Right ventricle myocardium inferior (tissue), 1 donor: ENCODE results near the gene DCAF11. TPM values are rescaled to one million over a fixed set of nuclear protein-coding genes. Genes with fewer than 3 reads are reported as not detected.
A peak's percentile ranks its signal among the peaks of the same experiment; 100 is the strongest.
"Not testable (repeated sequence)": the region's sequence is repeated elsewhere in the genome, so short reads cannot be mapped to it uniquely, and the experiment has no call there.

ENCODE experiments used
- ATAC-seq: fragments of 200-7000 bp; cut with Tn5 transposase; one replicate; pipeline ENCODE4 v1.9.1; 2020; ENCODE audit warnings: mild to moderate bottlenecking, moderate library complexity
- DNase-seq: peaks from one replicate; pipeline ENCODE4 v3.0.0; 2021; ENCODE audit errors: missing footprints
- intact Hi-C: fragments of 100-400 bp; cut with DNase I; formaldehyde crosslinking; loops from one replicate; pipeline ENCODE4 v1.11.0; 2022
- total RNA-seq: library from RNA; stranded (reverse); fragmentation: NEBNext Ultra II Directional; extraction: Animal tissue kit (Norgen Biotek cat#: 25700); gene quantifications from one replicate; pipeline ENCODE4 v1.2.1, GENCODE V29; 2021
- donor health status: DM: no; HTN: yes; CAD: no; lungs with severe emphysema.

Gene DCAF11
- total RNA-seq, 1 donor from 2014 or later: 84.7 TPM

GRCh38 chr14:24093901-24094840, 20.4 kb upstream of the DCAF11 start, which contains the start of gene PCK2:
PCK2 (plus strand) TSS chr14:24094311; CDS start chr14:24094406, 95 bp downstream.
- intact Hi-C loops: loop anchor here (2.0 kb wide), 1 partner anchor 15 kb away; no protein-coding TSS in a partner anchor
- ATAC-seq (peak; percentile 94), DNase-seq (peak; percentile 96)

DNA sequence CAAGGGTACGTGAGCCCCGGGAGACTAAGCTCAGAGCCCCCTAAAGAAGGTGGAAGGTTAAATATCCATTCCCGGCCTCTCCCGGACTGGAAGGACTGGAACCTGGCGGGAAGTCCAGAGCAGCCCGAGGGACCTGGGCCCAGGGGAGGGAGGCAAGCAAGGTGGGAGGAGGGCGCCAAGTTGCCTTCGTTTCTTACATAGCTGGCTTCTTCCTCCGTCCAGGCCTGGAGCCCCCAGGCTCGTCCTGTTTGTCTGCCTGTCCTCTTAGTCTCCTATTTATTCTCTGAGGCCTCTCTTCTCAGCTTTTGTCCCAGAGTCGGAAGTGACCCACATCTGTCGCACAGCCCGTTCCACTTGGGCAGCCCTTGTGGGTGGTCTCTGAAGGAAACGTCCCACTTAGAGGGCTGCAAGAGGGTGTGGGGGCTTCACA, 19.7 kb upstream of the DCAF11 start:
- DNase-seq: no peak
- intact Hi-C loops: no loop called here
- no peak for ATAC-seq

DNA sequence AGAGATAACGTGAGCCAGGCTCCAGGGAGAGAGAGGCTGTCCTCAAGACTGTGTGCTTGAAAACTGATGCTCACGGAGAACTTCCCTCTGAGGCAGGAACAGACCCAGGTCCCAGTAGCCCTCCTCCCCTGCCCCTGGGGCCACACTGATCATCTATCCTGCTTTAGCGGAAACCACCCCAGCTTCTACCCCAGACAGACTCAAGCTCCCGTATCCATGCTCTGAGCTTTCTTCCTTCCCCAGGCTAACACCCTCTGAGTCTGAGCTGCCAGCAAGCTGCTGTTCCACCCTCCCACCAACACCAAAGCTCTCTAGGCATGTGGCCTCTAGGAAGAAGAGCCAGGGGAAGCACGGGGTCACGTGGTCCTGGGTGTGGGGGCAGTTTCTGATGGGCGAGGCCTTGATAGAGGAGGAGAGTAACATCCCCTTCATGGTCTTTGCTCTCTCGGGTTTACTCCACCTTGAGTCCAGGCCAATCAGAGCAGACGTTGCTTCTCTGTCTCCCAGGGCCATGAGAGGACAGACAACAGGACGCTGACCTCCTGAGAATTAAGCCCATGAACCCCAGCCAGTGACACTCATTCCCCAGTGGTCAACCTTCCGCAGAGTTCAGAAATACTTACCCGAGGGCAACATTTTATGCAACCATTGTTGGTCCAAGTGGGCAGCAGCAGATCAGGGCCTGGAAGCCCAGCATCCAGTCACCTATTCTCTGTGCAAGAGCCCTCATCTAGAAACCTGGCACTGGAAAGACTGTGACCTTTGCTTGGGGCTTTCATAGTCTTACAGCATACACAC, 19.1 kb upstream of the DCAF11 start:
- DNase-seq (peak; percentile 81), ATAC-seq (peak; percentile 13)
- intact Hi-C loops: no loop called here

GRCh38 chr14:24096545-24097181, 17.9 kb upstream of the DCAF11 start:
- intact Hi-C loops: no loop called here
- no peak for DNase-seq
- no peak for ATAC-seq

DNA sequence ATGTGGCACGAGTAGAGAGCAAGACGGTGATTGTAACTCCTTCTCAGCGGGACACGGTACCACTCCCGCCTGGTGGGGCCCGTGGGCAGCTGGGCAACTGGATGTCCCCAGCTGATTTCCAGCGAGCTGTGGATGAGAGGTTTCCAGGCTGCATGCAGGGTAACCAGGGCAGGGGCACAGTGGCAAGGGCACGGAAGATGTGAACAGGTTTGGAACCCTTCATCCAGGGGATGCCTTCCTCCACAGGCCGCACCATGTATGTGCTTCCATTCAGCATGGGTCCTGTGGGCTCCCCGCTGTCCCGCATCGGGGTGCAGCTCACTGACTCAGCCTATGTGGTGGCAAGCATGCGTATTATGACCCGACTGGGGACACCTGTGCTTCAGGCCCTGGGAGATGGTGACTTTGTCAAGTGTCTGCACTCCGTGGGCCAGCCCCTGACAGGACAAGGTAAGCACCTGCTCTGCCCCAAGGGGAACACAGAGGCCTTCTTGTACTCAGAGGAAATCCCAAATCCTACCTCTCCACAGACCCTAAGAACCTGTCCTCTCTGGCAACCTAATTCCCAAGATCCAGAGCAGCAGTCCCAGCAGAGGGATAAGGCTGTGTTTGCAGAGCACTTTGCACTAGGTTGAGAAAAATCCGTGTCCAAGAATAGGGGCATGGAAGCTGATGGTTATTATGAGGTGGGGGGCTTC, 16.2 kb upstream of the DCAF11 start:
- DNase-seq: no peak
- intact Hi-C loops: no loop called here
- ATAC-seq: no peak

GRCh38 chr14:24098927-24099813, 15.4 kb upstream of the DCAF11 start:
- DNase-seq (no peak), ATAC-seq (no peak)
- intact Hi-C loops: no loop called here

DNA sequence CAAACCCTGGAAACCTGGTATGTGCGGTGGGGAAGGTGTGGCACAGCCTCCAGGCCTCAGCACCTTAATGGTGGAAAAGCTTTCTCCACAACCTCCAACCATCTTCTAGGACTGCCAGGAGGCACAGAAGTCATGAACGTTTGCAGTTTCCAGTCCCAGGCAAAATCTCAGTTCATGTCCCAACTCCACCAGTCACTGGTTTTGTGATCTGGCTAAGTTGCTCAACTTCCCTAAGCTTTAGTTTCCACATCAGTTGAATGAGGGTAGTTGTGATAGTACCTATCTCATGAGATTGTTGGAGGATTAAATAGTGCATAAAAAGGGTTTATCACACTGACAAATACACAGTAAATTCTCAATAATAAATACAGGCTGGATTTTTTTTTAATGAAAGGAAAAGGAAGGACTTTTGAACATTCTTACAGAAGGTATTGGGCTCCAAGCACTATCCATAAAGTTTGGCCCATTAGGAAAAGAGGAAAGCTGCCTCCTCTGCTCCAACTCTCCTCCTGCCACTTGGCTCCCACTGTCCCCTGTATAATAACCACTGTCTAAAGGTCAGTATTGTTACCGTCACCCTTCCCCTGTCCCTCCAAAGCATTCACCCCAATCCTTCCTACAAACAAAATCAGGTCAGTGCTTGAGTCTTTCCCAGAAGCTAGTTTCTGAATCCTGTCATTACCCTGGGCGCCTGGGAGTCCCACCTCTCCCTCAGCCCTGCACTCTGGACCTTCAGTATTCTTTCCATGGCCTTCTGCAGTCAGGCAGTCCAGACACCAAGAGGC, 14.2 kb upstream of the DCAF11 start:
- intact Hi-C loops: no loop called here
- no peak for ATAC-seq
- no peak for DNase-seq

DNA sequence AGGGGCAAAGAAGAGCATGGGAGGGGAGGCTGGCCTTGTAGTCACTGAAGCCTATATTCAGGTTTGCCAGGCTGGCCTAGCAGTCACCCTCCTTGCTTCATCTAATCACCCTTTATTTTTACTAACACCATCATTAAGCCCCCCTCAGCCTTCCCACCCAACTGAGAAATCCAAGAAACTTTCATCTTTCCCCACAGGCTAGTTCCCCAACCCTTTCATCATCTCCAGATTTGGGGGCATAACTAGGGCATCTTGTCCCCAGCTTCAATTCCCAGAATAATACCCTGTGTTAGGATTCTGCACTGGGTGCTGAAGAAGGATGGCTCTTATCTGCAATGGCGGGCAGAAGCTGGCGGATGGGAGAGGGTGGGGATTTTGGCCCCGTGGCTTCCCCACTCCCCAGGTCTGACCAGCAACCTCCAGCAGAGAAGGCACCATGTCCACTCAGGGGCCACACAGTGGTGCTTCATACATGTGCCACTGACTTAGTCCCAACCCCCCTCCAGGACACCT, 13.5 kb upstream of the DCAF11 start:
- intact Hi-C loops: no loop called here
- DNase-seq: no peak
- ATAC-seq: no peak

- ATAC-seq: no peak
- no peak for DNase-seq
- intact Hi-C loops: no loop called here
Observed at GRCh38 chr14:24102357-24103048, 12.1 kb upstream of the DCAF11 start.

DNA sequence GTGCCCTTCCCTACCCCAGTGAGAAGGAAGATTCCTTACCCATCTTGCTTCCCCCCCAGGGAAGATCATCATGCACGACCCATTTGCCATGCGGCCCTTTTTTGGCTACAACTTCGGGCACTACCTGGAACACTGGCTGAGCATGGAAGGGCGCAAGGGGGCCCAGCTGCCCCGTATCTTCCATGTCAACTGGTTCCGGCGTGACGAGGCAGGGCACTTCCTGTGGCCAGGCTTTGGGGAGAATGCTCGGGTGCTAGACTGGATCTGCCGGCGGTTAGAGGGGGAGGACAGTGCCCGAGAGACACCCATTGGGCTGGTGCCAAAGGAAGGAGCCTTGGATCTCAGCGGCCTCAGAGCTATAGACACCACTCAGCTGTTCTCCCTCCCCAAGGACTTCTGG, 11.1 kb upstream of the DCAF11 start:
- ATAC-seq: no peak
- no peak for DNase-seq
- intact Hi-C loops: no loop called here

DNA sequence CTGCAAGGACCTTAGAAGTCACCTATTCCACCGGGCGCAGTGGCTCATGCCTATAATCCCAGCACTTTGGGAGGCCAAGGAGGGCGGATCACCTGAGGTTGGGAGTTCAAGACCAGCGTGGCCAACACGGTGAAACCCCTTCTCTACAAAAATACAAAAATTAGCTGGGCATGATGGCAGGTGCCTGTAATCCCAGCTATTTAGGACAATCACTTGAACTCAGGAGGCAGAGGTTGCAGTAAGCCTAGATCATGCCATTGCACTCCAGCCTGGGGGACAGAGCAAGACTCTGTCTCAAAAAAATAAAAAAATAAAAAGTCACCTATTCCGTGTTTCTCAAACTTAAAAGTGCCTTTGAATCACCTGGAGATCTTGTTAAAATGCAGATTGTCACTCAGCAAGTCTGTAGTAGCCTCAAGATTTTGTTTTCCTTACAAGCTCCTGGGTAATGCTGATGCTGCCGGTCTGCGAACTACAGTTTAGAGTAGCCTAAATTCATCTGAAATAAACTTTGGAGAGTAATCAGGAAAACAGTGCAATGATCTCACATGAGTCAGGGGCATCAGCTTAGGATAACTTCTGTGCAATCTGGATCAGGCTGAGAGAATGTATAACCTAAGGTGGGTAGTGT, 8.9 kb upstream of the DCAF11 start:
- ATAC-seq, DNase-seq: not testable (repeated sequence)
- intact Hi-C loops: loop anchor here (5.0 kb wide), 1 partner anchor 48 kb away; no protein-coding TSS in a partner anchor

- no peak for DNase-seq
- no peak for ATAC-seq
- intact Hi-C loops: loop anchor here (5.0 kb wide), 1 partner anchor 49 kb away; no protein-coding TSS in a partner anchor
Observed at GRCh38 chr14:24106672-24107271, 7.8 kb upstream of the DCAF11 start.

DNA sequence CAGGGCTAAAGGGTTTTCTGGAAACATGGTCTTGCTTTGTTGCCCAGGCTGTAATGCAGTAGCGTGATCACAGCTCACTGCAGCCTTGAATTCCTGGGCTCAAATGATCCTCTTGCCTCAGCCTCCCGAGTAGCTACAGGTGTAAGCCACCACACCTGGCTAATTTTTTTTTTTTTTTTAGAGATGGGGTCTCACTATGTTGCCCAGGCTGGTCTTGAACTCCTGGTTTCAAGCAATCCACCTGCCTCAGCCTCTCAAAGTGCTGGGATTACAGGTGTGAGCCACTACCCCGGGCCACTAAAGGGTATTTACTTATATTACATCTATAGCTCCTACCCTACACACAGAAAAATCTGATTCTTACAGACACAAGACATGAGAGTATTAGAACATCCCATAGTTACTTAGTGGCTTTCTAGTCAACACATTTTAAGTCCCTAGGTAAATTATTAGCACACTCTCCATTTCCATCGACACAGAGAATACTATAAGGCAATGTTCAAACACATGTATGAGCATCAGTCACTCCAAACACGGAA, 6.2 kb upstream of the DCAF11 start:
- ATAC-seq: no peak

DNA sequence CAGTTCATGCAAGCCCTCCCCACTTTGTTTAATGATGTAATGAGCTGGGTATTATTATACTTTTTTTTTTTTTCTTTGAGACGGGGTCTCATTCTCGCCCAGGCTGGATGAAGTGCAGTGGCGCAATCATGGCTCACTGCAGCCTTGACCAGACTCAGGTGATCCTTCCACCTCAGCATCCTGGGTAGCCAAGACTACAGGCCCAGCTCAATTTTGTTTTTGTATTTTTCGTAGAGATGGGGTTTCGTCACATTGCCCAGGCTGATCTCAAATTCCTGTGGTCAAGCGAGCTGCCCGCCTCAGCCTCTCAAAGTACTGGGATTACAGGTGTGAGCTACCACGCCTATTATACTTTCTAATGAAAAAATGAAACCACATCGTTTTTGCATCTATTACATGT, 4.5 kb upstream of the DCAF11 start:
- ATAC-seq (no peak), DNase-seq (no peak)
- intact Hi-C loops: no loop called here

More for the DNA sequence above, 6.2 kb upstream of the DCAF11 start:
- intact Hi-C loops: loop anchor here (2.0 to 5.0 kb wide), 2 partner anchors 16 to 51 kb away; no protein-coding TSS in a partner anchor
- DNase-seq: no peak

DNA sequence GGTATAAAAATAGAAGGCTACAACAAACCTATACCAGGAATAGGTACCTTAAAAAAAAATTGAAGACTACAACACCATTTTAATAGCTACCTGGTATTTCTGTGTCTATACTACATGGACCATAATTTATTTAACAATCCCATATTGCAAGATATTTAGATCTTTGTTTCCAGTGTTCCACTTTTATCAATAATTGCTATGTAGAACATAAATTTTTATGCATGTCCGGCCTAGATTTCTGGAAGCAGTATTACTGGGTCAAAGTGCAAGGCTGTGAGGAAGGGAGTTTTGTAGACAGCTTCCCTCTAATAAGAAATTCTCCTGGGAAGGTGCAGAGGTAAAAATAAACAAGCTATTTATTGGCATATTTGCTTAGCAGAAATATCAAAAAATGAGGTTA, 4.1 kb upstream of the DCAF11 start:
- ATAC-seq: no peak
- intact Hi-C loops: no loop called here
- no peak for DNase-seq
